Natural killer cell (primary cell): ENCODE data around the gene PIGR. TPM values are rescaled to one million over a fixed set of nuclear protein-coding genes. Genes with fewer than 3 reads are reported as not detected.

Source experiments
- ATAC-seq, 3 donors: fragments of 150-1000 bp in 2 of 3; fragments of 200-7000 bp in 1 of 3; cut with Tn5 transposase; 1 replicate in 1 of 3; 2 replicates in 2 of 3; pipeline ENCODE4 v1.10.0; 2021; ENCODE audit warnings: mild to moderate bottlenecking in 2 of 3, moderate library complexity in 2 of 3
- DNase-seq, 2 donors: peaks; one replicate each; pipeline versions ENCODE4 v3.0.0 to v3.0.0-alpha.2; 2013 to 2021; ENCODE audit warnings: mixed read lengths in 1 of 2
- H3K27ac ChIP-seq: one replicate; pipeline ENCODE4 v1.5.1; 2013; ENCODE audit warnings: mild to moderate bottlenecking, low read length
- H3K27me3 ChIP-seq: one replicate; pipeline ENCODE4 v1.6.1; 2013; ENCODE audit warnings: low read length; ENCODE audit not compliant: control insufficient read depth, insufficient read depth
- H3K36me3 ChIP-seq: one replicate; pipeline ENCODE4 v1.6.1; 2013; ENCODE audit warnings: low read length; ENCODE audit not compliant: control insufficient read depth, insufficient read depth
- H3K4me1 ChIP-seq: one replicate; pipeline ENCODE4 v1.6.1; 2013; ENCODE audit warnings: low read length; ENCODE audit not compliant: control insufficient read depth, insufficient read depth
- H3K4me3 ChIP-seq: one replicate; pipeline ENCODE4 v1.5.1; 2013; ENCODE audit warnings: low read length
- H3K9me3 ChIP-seq: one replicate; pipeline ENCODE4 v1.6.1; 2013; ENCODE audit warnings: low read length; ENCODE audit not compliant: control insufficient read depth, insufficient read depth
- H3K27ac Mint-ChIP-seq, 2 donors: one replicate each; pipeline ENCODE4 v1.8.0; 2022; ENCODE audit warnings: mild to moderate bottlenecking in 2 of 2, mixed read lengths in 2 of 2, moderate library complexity in 1 of 2
- H3K27me3 Mint-ChIP-seq, 2 donors: one replicate each; pipeline ENCODE4 v1.8.0; 2022; ENCODE audit warnings: low read depth in 2 of 2, mixed read lengths in 2 of 2
- H3K36me3 Mint-ChIP-seq: one replicate; pipeline ENCODE4 v1.8.0; 2022; ENCODE audit warnings: mixed read lengths
- H3K4me1 Mint-ChIP-seq, 2 donors: one replicate each; pipeline ENCODE4 v1.8.0; 2022; ENCODE audit warnings: mixed read lengths in 2 of 2
- H3K4me3 Mint-ChIP-seq: one replicate; pipeline ENCODE4 v1.8.0; 2022; ENCODE audit warnings: mild to moderate bottlenecking, moderate library complexity, mixed read lengths
- H3K9me3 Mint-ChIP-seq, 2 donors: one replicate each; pipeline ENCODE4 v1.8.0; 2022; ENCODE audit warnings: mixed read lengths in 2 of 2
- CTCF ChIP-seq: fragments of 200-600 bp; IDR thresholded peaks from one replicate; pipeline ENCODE4 v1.8.0; 2022; ENCODE audit warnings: antibody characterized with exemption
- WGBS: methylation state at CpG from one replicate; pipeline ENCODE4 v1.1.7; 2013; ENCODE audit warnings: missing lambda C conversion rate; ENCODE audit not compliant: insufficient coverage; 5-methylcytosine and 5-hydroxymethylcytosine counted together
- intact Hi-C: fragments of 100-400 bp; cut with micrococcal nuclease; formaldehyde crosslinking; loops from one replicate; pipeline ENCODE4 v1.14.2; 2022
- total RNA-seq, 4 donors: library from RNA; stranded (reverse); fragments of 120-200 nt in 1 of 4; gene quantifications; one replicate each; pipeline versions ENCODE4 v1.2.3 to v1.2.4, GENCODE V29; 2013 to 2022

PIGR gene
- total RNA-seq, 3 donors from 2014 or later (not counting 1 experiment from before 2014, with no cell fraction given), result 0.38 TPM; not detected in 2

DNA sequence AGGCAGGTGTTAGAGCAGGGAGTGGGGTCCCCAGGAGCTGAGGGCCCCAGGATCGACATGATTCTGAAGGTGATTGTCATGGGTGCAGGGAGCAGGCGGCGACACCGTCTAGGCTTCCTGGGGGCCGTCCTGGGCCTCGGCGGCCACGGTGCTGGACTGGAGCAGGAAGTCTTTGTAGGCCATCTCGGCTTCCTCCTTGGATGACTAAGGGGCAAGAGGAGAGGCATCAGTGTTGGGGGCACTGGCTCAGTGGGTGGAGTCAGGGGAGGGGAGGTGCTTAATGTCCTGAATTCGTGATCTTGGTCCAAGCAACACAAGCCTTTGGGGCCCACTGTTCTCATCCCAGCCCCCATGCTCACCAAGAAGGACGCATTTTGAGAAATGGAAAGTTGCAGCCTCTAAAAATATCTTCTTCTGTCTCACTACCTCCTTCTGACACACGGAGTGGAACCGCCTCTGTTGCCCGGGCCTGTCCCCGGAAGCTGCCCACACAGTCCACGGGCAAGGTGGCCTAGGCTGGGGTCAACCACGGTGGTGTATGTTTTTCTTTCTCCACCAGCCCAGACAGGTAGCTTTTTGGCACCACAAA lies 16.0 kb downstream of the PIGR start:
- no peaks in the 10 kb centered on the region for H3K27me3 Mint-ChIP-seq
- ATAC-seq (peak; percentile 51 to 62 (median 54)), DNase-seq (peak; percentile 44 to 46)
- Histone ChIP-seq H3K4me1 (peaks cover 59% of the 10 kb centered on the region), H3K27me3 (no peaks in the 10 kb centered on the region), H3K9me3 (no peaks in the 10 kb centered on the region), H3K36me3 (no peaks in the 10 kb centered on the region), H3K27ac (peak overlapping the region; percentile 82), H3K4me3 (no peak overlapping the region)
- TF ChIP-seq CTCF, result no peak
- H3K4me1 Mint-ChIP-seq, result peaks cover 26 to 30% of the 10 kb centered on the region in 2 donors
- H3K36me3 Mint-ChIP-seq, result no peaks in the 10 kb centered on the region
- H3K9me3 Mint-ChIP-seq, result no peaks in the 10 kb centered on the region
- peak overlapping the region; percentile 67 for H3K4me3 Mint-ChIP-seq
- intact Hi-C loops, result no loop called here
- H3K27ac Mint-ChIP-seq, result peak overlapping the region; percentile 87 to 92
- WGBS, result 13% methylated on average over 17 of the region's 17 CpGs

- H3K4me3 ChIP-seq, result no peak overlapping the region
Measured at GRCh38 chr1:206929524-206929923, 16.7 kb downstream of the PIGR start.

DNA sequence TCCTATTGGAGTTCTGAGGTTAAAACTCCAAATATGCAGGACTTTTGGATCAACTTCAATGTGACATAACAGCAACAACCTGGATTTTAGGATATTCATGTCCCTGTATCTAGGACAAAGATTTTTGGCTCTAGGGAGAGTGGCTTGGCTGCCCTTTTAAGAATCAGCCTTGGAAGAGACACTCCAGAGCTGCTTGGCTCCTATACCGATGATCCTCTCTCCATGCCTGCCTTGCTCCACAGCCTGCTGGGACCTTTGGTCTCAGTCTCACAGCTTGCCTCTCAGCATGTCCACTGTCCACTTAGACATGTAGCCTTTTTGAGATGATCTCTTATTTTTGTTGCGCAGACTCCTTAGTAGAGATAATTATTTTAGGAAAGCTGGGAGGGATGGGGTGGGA lies 20.0 kb downstream of the PIGR start:
- no peak overlapping the region for H3K4me3 Mint-ChIP-seq
- no peaks in the 10 kb centered on the region for H3K36me3 Mint-ChIP-seq
- H3K9me3 ChIP-seq, result no peaks in the 10 kb centered on the region
- peaks cover 19 to 20% of the 10 kb centered on the region in 2 donors for H3K4me1 Mint-ChIP-seq
- peaks cover 82% of the 10 kb centered on the region for H3K4me1 ChIP-seq
- no peak for TF ChIP-seq CTCF
- H3K27me3 ChIP-seq, result no peaks in the 10 kb centered on the region
- peak overlapping the region; percentile 22 for H3K27ac ChIP-seq
- DNase-seq (no peak), ATAC-seq (no peak)
- H3K27me3 Mint-ChIP-seq, result no peaks in the 10 kb centered on the region
- intact Hi-C loops, result loop anchor here (10.0 kb wide), 1 partner anchor 399 kb away; the partner anchor contains the start of gene CD55
- no peaks in the 10 kb centered on the region for H3K36me3 ChIP-seq
- 98% methylated on average over 2 of the region's 2 CpGs for WGBS
- H3K27ac Mint-ChIP-seq, result no peak overlapping the region
- no peak overlapping the region for H3K4me3 ChIP-seq
- no peaks in the 10 kb centered on the region for H3K9me3 Mint-ChIP-seq

More at GRCh38 chr1:206929524-206929923, 16.7 kb downstream of the PIGR start:
- no peaks in the 10 kb centered on the region for H3K27me3 ChIP-seq
- Mint-ChIP-seq H3K4me1 (peaks cover 26 to 30% of the 10 kb centered on the region in 2 donors), H3K9me3 (no peaks in the 10 kb centered on the region), H3K4me3 (peak overlapping the region; percentile 55), H3K27ac (peak overlapping the region; percentile 87 to 92), H3K36me3 (no peaks in the 10 kb centered on the region), H3K27me3 (no peaks in the 10 kb centered on the region)
- ATAC-seq (no peak), DNase-seq (no peak)
- peak overlapping the region; percentile 82 for H3K27ac ChIP-seq
- peaks cover 67% of the 10 kb centered on the region for H3K4me1 ChIP-seq
- no peaks in the 10 kb centered on the region for H3K9me3 ChIP-seq
- intact Hi-C loops, result loop anchor here (10.0 kb wide), 1 partner anchor 395 kb away; the partner anchor contains the start of gene CD55
- 73% methylated on average over 4 of the region's 6 CpGs for WGBS
- TF ChIP-seq CTCF, result no peak
- no peaks in the 10 kb centered on the region for H3K36me3 ChIP-seq
